ENCODE data around the gene COQ9.

- TF ChIP-seq POLR2AphosphoS5 (IDR thresholded peaks at IDR 0.05; ENCODE audit: low read depth, low read length) (no peak), POLR2A (IDR thresholded peaks at IDR 0.05; ENCODE audit: low read depth, low read length) (no peak), TAF1 (IDR thresholded peaks at IDR 0.05; ENCODE audit: borderline replicate concordance, low read depth, low read length) (no peak)
Measured at GRCh38 chr16:57507136-57508034, 60.1 kb downstream of the COQ9 start.
